HTR-8/SVneo (cell line): ENCODE results near the gene OR8B12.
"Not testable (repeated sequence)": the region's sequence is repeated elsewhere in the genome, so short reads cannot be mapped to it uniquely, and the experiment has no call there.

Experiments used
- DNase-seq: peaks from one replicate; pipeline ENCODE4 v3.0.0; 2011; ENCODE audit warnings: low spot score, mixed read lengths; ENCODE audit not compliant: insufficient read length
- FAIRE-seq: peaks from 2 replicates; lab custom pipeline; 2011; peaks lifted over from hg19 to GRCh38; lab: Jason Lieb, UNC

OR8B12 gene

DNA sequence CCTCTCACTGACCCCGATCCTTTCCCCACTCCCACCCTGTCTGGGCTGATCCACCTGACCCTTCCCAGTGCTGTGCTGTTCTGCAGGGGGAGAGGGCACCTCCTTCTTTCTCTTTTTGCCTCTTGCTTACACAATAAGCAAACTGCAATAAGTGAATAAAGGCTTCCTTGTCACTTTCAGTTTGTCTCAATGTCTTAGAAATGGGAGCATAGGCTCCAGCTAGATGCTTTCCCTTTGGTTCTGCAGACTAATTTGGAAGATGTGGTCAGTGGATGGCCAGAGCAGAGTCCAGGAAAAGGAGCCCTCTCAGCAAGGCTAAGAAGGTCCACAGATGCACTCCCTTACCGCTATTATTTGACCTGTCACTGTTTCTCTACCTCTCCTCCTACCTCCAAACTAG lies 9.4 kb downstream of the OR8B12 start:
- FAIRE-seq, result no peak
- no peak for DNase-seq

DNA sequence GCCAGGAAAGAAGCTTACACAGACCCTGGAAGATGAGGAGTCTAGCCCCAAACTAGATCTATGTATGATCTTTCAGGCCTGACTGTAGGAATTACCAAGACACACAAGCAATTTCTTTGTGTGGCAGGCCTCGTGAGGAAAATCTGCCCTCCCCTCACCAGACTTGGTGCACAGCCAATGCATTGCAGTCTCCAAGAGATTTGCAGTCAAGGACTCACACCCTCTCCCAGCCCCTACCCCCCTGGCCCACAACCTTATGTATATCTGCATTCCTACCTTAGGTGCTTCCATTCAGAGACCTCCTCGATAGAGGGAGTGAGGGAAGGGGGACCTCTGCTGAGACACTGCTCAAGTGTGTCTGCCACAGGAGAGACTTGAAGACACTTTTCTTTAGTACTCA lies 9.8 kb downstream of the OR8B12 start:
- DNase-seq (no peak), FAIRE-seq (no peak)

DNA sequence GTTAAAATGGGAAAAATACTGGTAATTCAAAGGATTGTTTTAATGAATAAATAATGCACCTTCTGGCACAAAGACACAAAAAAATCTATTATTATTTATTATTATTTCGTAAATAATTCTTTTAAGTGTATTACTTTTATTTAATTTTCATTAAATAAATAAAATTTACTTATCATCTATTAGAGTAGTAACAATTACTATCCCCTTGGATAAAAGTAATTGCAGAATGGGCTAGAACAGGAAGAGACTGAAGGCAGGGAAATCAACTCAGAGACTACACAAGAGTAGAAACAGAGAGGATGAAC lies 23.0 kb downstream of the OR8B12 start:
- FAIRE-seq (no peak), DNase-seq (no peak)

DNA sequence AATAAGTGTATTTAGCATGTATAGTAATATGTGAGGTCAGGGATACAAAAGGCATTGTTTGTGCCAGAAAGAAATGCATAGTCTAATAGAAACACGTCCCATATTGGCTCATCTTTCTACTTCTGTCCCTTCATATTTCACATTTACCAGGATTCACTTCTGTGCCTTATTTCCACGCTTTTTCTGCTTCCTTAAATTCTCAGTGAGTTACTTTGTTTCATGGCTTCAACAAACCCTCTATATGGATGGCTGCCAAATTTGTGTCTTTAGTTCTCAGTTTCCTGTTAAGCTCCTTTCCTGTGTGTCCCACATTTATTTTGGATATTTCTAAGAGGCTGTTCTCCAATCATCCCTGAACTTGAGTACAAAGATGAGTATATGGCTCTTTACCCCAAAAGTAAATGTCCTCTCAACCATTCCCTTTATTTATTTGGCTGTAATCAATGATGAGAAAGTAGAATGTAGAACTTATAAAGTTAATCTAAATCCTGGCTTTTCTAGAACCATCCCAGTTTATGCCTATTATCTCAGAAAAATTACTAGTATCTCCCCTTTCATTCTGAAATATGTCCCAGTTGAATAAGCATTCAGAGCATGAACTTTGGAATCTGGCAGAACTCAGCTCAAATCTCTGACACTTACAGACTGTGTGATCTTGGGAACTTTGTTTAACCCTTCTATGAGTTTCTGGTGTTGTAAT lies 23.5 kb downstream of the OR8B12 start:
- FAIRE-seq (no peak), DNase-seq (no peak)

DNA sequence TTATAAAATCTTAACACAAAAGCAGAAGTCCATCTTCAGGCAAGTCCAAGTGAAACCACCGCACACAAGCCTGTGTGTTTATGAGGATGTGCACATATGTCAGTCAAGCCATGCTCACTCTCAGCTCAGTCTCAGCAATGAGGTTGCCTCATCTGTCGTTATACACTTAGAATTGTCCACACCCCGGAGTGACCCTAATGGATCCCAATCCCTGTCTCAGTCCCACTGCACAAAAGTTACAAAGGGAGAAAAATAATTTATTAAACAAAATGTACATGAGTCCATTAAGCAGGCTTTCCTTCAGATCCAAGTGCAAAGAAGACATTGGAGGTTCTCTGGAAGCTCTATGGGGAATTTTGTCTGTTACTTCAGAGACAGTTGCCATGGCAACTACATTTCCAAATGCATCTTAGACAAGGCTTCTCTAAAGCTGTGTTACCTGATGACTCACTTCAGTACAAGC lies 24.4 kb downstream of the OR8B12 start:
- FAIRE-seq (no peak), DNase-seq (no peak)

DNA sequence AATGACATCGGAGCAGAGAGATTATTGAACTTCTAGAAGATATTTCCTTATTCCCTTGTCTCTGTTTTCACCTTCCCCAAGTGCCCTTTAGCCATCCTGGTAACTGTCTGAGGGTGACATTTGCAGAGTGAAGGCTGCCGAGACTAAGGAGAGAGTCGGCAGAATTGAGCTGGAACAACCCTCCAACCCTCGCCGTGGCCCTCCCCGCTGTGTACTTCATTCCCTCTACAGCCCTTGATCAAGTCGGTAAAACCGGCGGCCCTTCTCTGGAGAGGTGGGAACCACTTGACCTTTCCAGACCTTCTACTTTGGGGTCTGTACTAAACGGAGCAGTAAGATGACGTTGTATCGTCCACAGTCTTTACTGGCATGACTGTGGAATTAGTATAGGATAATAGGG lies 26.1 kb downstream of the OR8B12 start:
- FAIRE-seq (no peak), DNase-seq (no peak)

DNA sequence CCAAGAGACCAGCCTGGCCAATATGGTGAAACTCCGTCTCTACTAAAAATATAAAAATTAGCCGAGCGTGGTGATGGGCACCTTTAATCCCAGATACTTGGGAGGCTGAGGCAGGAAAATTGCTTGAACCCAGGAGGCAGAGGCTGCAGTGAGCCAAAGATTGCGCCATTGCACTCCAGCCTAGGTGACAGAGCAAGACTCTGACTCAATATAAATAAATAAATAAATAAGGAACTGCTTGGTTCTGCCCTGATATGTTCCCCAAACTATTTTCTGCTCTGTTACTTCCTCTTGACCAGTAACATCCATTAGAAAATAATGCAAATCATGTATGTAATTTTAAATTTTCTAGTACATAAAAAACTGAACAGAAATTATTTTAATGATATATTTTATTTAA lies 28.8 kb downstream of the OR8B12 start:
- DNase-seq, result not testable (repeated sequence)

DNA sequence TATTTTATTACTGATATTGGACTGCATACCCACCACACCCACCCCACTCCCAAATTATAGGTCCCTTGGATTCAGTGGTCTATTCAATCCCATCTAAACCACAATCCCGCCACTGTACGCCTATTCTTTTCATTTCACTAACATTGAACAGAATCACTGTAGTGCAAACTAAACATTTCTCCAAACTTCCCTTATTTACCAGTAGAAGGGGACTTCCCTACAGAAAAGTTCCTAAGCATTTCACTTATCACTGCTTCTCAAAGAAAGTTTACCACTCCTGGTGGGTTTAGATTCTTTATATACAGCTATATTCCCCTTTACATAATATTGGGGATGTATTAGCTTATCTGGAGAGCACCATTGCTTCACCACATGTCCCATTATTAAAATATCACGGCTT lies 29.3 kb downstream of the OR8B12 start:
- FAIRE-seq (no peak), DNase-seq (no peak)

More for the DNA sequence above, 28.8 kb downstream of the OR8B12 start:
- not testable (repeated sequence) for FAIRE-seq

DNA sequence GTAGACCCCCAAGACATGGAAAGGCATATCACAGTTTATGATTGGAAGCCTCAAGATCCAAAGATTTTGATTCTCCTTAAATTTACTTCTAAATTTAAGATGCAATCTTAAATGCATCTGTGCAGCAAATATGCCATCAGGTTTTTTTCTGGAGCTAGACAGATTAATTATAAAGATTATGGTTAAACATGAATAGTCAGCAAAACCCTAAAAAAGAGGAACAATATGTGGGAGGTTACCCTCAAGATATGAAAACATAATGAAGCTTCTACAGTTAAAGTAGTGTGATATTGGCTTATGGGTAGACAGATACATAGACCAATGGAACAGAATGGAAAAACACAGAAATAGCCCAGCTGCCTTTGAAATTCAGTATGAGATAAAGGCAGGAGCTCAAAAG lies 31.7 kb downstream of the OR8B12 start:
- DNase-seq (no peak), FAIRE-seq (no peak)

DNA sequence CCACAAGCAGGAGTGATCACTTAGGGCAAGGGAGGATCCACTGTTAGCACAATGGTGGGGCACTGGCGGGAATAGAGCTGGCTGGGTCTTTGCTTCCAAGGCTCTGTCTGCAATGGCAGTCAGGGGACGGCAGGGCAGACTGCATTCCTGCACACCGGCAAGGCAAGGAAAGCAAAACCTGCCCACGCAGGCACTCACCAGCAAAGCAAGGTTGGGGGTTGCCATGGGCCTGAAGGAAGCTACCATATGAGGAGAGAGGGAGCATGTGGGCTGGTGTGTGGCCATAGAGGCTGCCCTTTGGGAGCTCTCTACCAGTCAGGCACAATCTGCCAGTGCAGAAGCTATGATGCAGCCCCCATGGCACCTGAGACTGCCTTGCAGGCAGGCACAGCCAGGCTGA lies 33.2 kb downstream of the OR8B12 start:
- DNase-seq (no peak), FAIRE-seq (no peak)

DNA sequence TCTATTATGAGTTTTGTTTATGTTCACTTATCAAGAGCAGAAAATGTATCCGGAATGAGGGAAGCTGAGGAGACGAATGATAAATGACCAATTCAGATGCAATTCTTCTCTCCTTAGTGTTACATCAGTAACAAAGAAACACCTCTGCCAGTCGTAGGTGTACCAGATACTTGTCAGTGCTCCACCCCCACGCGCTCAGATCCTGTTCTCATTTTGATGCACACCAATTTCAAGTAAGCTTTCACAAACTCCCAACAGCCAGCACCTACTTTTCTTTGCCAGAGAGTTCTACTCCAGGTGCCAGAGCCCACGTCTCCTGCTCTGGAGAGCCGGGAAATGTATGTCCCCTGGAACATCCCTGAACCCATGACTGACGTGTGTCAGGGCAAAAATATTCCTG lies 43.7 kb downstream of the OR8B12 start:
- DNase-seq (no peak), FAIRE-seq (no peak)

DNA sequence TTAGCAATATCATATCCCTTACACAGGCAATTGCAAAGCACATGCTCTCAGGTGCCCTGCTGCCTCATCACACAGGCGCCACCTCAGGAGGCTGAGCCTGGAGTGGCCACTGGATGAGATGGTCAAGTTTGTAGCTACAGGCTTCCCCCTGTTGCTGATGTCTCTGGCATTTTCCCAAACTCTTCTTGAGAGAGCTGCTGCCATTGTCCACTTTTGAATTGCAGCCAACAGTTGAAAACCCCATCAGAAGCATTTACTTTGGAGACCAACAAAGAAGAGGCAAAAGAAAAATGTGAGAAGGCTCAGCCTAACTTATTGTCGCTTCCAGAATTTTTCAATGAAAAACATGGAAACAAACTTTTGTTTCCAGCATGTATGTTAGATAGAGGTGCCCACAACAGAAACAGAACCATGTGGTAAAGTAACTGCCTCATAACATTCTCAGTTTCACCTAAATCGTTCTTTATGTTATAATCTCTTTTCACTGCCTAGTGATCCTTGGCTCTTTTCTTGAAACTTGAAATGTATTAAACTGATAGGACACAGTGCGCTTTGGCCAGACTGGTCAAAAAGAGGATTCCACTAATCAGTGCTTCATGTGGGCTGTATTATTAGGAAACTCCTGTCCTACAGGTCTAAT lies 50.3 kb downstream of the OR8B12 start:
- no peak for DNase-seq
- no peak for FAIRE-seq
